HEK293 (cell line): ENCODE results near the gene CHRNA1.
A peak's percentile ranks its signal among the peaks of the same experiment; 100 is the strongest.

ENCODE experiments used
- GLIS1 ChIP-seq: fragments of 450-650 bp; formaldehyde crosslinking; IDR thresholded peaks from 2 replicates; pipeline ENCODE4 v1.5.1; 2016; ENCODE audit warnings: missing biosample characterization, missing genetic modification characterization
- OVOL3 ChIP-seq: fragments of 450-650 bp; formaldehyde crosslinking; IDR thresholded peaks from 2 replicates; pipeline ENCODE4 v1.5.1; 2016; ENCODE audit warnings: missing biosample characterization, missing genetic modification characterization
- PRDM10 ChIP-seq: fragments of 450-650 bp; formaldehyde crosslinking; IDR thresholded peaks from 2 replicates; pipeline ENCODE4 v1.5.1; 2016; ENCODE audit warnings: missing biosample characterization, missing genetic modification characterization
- REPIN1 ChIP-seq: fragments of 450-650 bp; formaldehyde crosslinking; IDR thresholded peaks from 2 replicates; pipeline ENCODE4 v1.5.1; 2017; ENCODE audit warnings: missing biosample characterization, missing genetic modification characterization, low read depth
- SP7 ChIP-seq: fragments of 450-650 bp; formaldehyde crosslinking; IDR thresholded peaks from 2 replicates; pipeline ENCODE4 v1.5.1; 2016; ENCODE audit warnings: missing biosample characterization, missing genetic modification characterization
- ZBTB7A ChIP-seq: fragments of 450-650 bp; formaldehyde crosslinking; IDR thresholded peaks from 2 replicates; pipeline ENCODE4 v1.5.1; 2016; ENCODE audit warnings: low read depth, missing biosample characterization, missing genetic modification characterization
- ZBTB8A ChIP-seq: fragments of 450-650 bp; formaldehyde crosslinking; IDR thresholded peaks from 2 replicates; pipeline ENCODE4 v1.5.1; 2016; ENCODE audit warnings: missing biosample characterization, missing genetic modification characterization
- ZNF366 ChIP-seq: fragments of 450-650 bp; formaldehyde crosslinking; conservative IDR thresholded peaks from 2 replicates; pipeline ENCODE4 v1.5.1; 2016; ENCODE audit warnings: missing biosample characterization, missing genetic modification characterization
- ZNF37A ChIP-seq: fragments of 450-650 bp; IDR thresholded peaks from 2 replicates; pipeline ENCODE4 v1.5.1; 2018; ENCODE audit warnings: missing biosample characterization, missing genetic modification characterization
- ZNF423 ChIP-seq: fragments of 450-650 bp; formaldehyde crosslinking; IDR thresholded peaks from 2 replicates; pipeline ENCODE4 v1.5.1; 2016; ENCODE audit warnings: missing biosample characterization, missing genetic modification characterization
- ZNF548 ChIP-seq: fragments of 450-650 bp; formaldehyde crosslinking; IDR thresholded peaks from 2 replicates; pipeline ENCODE4 v1.5.1; 2016; ENCODE audit warnings: missing biosample characterization, missing genetic modification characterization
- ZNF561 ChIP-seq: fragments of 450-650 bp; IDR thresholded peaks from 2 replicates; pipeline ENCODE4 v1.5.1; 2018; ENCODE audit warnings: missing biosample characterization, missing genetic modification characterization, borderline replicate concordance
- ZNF580 ChIP-seq: fragments of 450-650 bp; formaldehyde crosslinking; IDR thresholded peaks from 2 replicates; pipeline ENCODE4 v1.5.1; 2016; ENCODE audit warnings: missing biosample characterization, missing genetic modification characterization
- ZNF600 ChIP-seq: fragments of 450-650 bp; formaldehyde crosslinking; IDR thresholded peaks from 2 replicates; pipeline ENCODE4 v1.5.1; 2016; ENCODE audit warnings: missing biosample characterization, missing genetic modification characterization
- ZNF654 ChIP-seq: fragments of 450-650 bp; formaldehyde crosslinking; IDR thresholded peaks from 2 replicates; pipeline ENCODE4 v1.5.1; 2016; ENCODE audit warnings: low read depth, missing biosample characterization, missing genetic modification characterization
- ZSCAN16 ChIP-seq: fragments of 450-650 bp; formaldehyde crosslinking; IDR thresholded peaks from 2 replicates; pipeline ENCODE4 v1.5.1; 2016; ENCODE audit warnings: missing biosample characterization, missing genetic modification characterization
- TF ChIP-seq, protein P1 (sequence below): fragments of 450-650 bp; formaldehyde crosslinking; IDR thresholded peaks from 2 replicates; pipeline ENCODE4 v1.5.1; 2016; ENCODE audit warnings: missing biosample characterization, missing genetic modification characterization
- TF ChIP-seq, protein P2 (sequence below): fragments of 450-650 bp; formaldehyde crosslinking; IDR thresholded peaks from 2 replicates; pipeline ENCODE4 v1.5.1; 2016; ENCODE audit warnings: missing biosample characterization, missing genetic modification characterization
- TF ChIP-seq, protein P3 (sequence below): fragments of 450-650 bp; formaldehyde crosslinking; IDR thresholded peaks from 2 replicates; pipeline ENCODE4 v1.5.1; 2016; ENCODE audit warnings: missing biosample characterization, missing genetic modification characterization
- TF ChIP-seq, protein P4 (sequence below): fragments of 450-650 bp; formaldehyde crosslinking; IDR thresholded peaks from 2 replicates; pipeline ENCODE4 v1.5.1; 2016; ENCODE audit warnings: missing biosample characterization, missing genetic modification characterization, low read depth
- TF ChIP-seq, protein P5 (sequence below): fragments of 450-650 bp; formaldehyde crosslinking; IDR thresholded peaks from 2 replicates; pipeline ENCODE4 v1.5.1; 2016; ENCODE audit warnings: missing biosample characterization, missing genetic modification characterization
- TF ChIP-seq, protein P6 (sequence below): fragments of 450-650 bp; formaldehyde crosslinking; IDR thresholded peaks from 2 replicates; pipeline ENCODE4 v1.5.1; 2016; ENCODE audit warnings: missing biosample characterization, missing genetic modification characterization

CHRNA1 gene

GRCh38 chr2:174771631-174772471 is 7.6 kb upstream of the CHRNA1 start (continued):
- no peak for TF ChIP-seq REPIN1
- peak; percentile 34; the same call in 1 of the 2 replicates for TF ChIP-seq GLIS1 (tag by site-specific recombination)
- TF ChIP-seq ZBTB8A (tag by site-specific recombination) = no peak
- TF ChIP-seq ZNF654 (tag by site-specific recombination) = peak; percentile 88
- TF ChIP-seq, protein P1, sequence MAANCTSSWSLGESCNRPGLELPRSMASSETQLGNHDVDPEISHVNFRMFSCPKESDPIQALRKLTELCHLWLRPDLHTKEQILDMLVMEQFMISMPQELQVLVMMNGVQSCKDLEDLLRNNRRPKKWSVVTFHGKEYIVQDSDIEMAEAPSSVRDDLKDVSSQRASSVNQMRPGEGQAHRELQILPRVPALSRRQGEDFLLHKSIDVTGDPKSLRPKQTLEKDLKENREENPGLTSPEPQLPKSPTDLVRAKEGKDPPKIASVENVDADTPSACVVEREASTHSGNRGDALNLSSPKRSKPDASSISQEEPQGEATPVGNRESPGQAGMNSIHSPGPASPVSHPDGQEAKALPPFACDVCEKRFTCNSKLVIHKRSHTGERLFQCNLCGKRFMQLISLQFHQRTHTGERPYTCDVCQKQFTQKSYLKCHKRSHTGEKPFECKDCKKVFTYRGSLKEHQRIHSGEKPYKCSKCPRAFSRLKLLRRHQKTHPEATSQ (tag by site-specific recombination) = no peak
- TF ChIP-seq, protein P2, sequence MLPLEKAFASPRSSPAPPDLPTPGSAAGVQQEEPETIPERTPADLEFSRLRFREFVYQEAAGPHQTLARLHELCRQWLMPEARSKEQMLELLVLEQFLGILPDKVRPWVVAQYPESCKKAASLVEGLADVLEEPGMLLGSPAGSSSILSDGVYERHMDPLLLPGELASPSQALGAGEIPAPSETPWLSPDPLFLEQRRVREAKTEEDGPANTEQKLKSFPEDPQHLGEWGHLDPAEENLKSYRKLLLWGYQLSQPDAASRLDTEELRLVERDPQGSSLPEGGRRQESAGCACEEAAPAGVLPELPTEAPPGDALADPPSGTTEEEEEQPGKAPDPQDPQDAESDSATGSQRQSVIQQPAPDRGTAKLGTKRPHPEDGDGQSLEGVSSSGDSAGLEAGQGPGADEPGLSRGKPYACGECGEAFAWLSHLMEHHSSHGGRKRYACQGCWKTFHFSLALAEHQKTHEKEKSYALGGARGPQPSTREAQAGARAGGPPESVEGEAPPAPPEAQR = no peak
- TF ChIP-seq ZNF366 (tag by site-specific recombination) = no peak
- TF ChIP-seq SP7 (tag by site-specific recombination) = no peak
- no peak for TF ChIP-seq OVOL3 (tag by site-specific recombination)
- no peak for TF ChIP-seq ZNF423
- TF ChIP-seq ZNF37A = no peak
- TF ChIP-seq, protein P3, sequence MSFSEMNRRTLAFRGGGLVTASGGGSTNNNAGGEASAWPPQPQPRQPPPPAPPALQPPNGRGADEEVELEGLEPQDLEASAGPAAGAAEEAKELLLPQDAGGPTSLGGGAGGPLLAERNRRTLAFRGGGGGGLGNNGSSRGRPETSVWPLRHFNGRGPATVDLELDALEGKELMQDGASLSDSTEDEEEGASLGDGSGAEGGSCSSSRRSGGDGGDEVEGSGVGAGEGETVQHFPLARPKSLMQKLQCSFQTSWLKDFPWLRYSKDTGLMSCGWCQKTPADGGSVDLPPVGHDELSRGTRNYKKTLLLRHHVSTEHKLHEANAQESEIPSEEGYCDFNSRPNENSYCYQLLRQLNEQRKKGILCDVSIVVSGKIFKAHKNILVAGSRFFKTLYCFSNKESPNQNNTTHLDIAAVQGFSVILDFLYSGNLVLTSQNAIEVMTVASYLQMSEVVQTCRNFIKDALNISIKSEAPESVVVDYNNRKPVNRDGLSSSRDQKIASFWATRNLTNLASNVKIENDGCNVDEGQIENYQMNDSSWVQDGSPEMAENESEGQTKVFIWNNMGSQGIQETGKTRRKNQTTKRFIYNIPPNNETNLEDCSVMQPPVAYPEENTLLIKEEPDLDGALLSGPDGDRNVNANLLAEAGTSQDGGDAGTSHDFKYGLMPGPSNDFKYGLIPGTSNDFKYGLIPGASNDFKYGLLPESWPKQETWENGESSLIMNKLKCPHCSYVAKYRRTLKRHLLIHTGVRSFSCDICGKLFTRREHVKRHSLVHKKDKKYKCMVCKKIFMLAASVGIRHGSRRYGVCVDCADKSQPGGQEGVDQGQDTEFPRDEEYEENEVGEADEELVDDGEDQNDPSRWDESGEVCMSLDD (tag by site-specific recombination) = no peak
- 0 out of 2 replicates have a peak, but pooled peaks have one; percentile 53 for TF ChIP-seq ZNF561 (tag by site-specific recombination)
- no peak for TF ChIP-seq ZSCAN16 (tag by site-specific recombination)
- TF ChIP-seq ZNF600 = no peak
- TF ChIP-seq, protein P4, sequence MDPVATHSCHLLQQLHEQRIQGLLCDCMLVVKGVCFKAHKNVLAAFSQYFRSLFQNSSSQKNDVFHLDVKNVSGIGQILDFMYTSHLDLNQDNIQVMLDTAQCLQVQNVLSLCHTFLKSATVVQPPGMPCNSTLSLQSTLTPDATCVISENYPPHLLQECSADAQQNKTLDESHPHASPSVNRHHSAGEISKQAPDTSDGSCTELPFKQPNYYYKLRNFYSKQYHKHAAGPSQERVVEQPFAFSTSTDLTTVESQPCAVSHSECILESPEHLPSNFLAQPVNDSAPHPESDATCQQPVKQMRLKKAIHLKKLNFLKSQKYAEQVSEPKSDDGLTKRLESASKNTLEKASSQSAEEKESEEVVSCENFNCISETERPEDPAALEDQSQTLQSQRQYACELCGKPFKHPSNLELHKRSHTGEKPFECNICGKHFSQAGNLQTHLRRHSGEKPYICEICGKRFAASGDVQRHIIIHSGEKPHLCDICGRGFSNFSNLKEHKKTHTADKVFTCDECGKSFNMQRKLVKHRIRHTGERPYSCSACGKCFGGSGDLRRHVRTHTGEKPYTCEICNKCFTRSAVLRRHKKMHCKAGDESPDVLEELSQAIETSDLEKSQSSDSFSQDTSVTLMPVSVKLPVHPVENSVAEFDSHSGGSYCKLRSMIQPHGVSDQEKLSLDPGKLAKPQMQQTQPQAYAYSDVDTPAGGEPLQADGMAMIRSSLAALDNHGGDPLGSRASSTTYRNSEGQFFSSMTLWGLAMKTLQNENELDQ (tag by site-specific recombination) = no peak
- no peak for TF ChIP-seq PRDM10
- TF ChIP-seq, protein P5, sequence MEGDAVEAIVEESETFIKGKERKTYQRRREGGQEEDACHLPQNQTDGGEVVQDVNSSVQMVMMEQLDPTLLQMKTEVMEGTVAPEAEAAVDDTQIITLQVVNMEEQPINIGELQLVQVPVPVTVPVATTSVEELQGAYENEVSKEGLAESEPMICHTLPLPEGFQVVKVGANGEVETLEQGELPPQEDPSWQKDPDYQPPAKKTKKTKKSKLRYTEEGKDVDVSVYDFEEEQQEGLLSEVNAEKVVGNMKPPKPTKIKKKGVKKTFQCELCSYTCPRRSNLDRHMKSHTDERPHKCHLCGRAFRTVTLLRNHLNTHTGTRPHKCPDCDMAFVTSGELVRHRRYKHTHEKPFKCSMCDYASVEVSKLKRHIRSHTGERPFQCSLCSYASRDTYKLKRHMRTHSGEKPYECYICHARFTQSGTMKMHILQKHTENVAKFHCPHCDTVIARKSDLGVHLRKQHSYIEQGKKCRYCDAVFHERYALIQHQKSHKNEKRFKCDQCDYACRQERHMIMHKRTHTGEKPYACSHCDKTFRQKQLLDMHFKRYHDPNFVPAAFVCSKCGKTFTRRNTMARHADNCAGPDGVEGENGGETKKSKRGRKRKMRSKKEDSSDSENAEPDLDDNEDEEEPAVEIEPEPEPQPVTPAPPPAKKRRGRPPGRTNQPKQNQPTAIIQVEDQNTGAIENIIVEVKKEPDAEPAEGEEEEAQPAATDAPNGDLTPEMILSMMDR = peak; percentile 84
- TF ChIP-seq ZBTB7A (tag by site-specific recombination) = no peak
- TF ChIP-seq, protein P6, sequence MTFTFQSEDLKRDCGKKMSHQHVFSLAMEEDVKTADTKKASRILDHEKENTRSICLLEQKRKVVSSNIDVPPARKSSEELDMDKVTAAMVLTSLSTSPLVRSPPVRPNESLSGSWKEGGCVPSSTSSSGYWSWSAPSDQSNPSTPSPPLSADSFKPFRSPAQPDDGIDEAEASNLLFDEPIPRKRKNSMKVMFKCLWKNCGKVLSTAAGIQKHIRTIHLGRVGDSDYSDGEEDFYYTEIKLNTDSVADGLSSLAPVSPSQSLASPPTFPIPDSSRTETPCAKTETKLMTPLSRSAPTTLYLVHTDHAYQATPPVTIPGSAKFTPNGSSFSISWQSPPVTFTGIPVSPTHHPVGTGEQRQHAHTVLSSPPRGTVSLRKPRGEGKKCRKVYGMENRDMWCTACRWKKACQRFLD (tag by site-specific recombination) = no peak
- TF ChIP-seq ZNF580 (tag by site-specific recombination) = no peak
- no peak for TF ChIP-seq ZNF548 (tag by site-specific recombination)
